Measurements from ENCODE around the gene LGALS1.

- no peak for TF ChIP-seq POLR2A (IDR thresholded peaks at IDR 0.05; ENCODE audit: low read depth, low read length)
- no peak for TF ChIP-seq POLR2AphosphoS5 (IDR thresholded peaks at IDR 0.05; ENCODE audit: low read depth, low read length)
- TF ChIP-seq TAF1 (IDR thresholded peaks at IDR 0.05; ENCODE audit: borderline replicate concordance, low read depth, low read length): no peak
Observed at GRCh38 chr22:37669586-37669985, 5.8 kb upstream of the LGALS1 start.
